OCI-LY1 (cell line): ENCODE measurements around the gene SH3BP4.

Experiments
- H2AFZ ChIP-seq: fragments of 200-600 bp; sonication (generic), shearing (Covaris generic); 2 replicates; pipeline ENCODE4 v1.6.0; 2014; ENCODE audit warnings: antibody characterized with exemption, mild to moderate bottlenecking, low read length
- H3F3A ChIP-seq: fragments of 200-600 bp; sonication (generic), shearing (Covaris generic); 2 replicates; pipeline ENCODE4 v1.6.0; 2014; ENCODE audit warnings: mild to moderate bottlenecking, antibody characterized with exemption, low read length, moderate library complexity; ENCODE audit not compliant: insufficient read depth
- H3K27ac ChIP-seq: fragments of 200-600 bp; sonication (generic); 2 replicates; pipeline ENCODE4 v1.5.1; 2014; ENCODE audit warnings: low read length, mixed run types, mild to moderate bottlenecking, low read depth; ENCODE audit not compliant: poor library complexity, severe bottlenecking
- H3K27me3 ChIP-seq: fragments of 200-600 bp; sonication (generic); 2 replicates; pipeline ENCODE4 v1.6.0; 2014; ENCODE audit warnings: antibody characterized with exemption, mild to moderate bottlenecking, low read length, moderate library complexity; ENCODE audit not compliant: insufficient read depth
- H3K36me3 ChIP-seq: fragments of 200-600 bp; sonication (generic); 2 replicates; pipeline ENCODE4 v1.6.1; 2014; ENCODE audit warnings: mild to moderate bottlenecking, antibody characterized with exemption, low read length, moderate library complexity, mixed read lengths; ENCODE audit not compliant: insufficient read depth
- H3K4me1 ChIP-seq: fragments of 200-600 bp; sonication (generic); 2 replicates; pipeline ENCODE4 v1.5.1; 2014; ENCODE audit warnings: mild to moderate bottlenecking, low read length, moderate library complexity; ENCODE audit not compliant: insufficient read depth, severe bottlenecking
- H3K4me2 ChIP-seq: fragments of 200-600 bp; sonication (generic), shearing (Covaris generic); 2 replicates; pipeline ENCODE4 v1.6.1; 2014; ENCODE audit warnings: low read length
- H3K4me3 ChIP-seq: fragments of 200-600 bp; sonication (generic); 2 replicates; pipeline ENCODE4 v1.5.1; 2014; ENCODE audit warnings: low read length, low read depth, mild to moderate bottlenecking, mixed read lengths; ENCODE audit not compliant: poor library complexity, severe bottlenecking
- H3K79me2 ChIP-seq: fragments of 200-600 bp; shearing (Covaris generic); 2 replicates; pipeline ENCODE4 v1.6.1; 2016; ENCODE audit warnings: mixed run types, low read length, mixed read lengths; ENCODE audit not compliant: insufficient read depth
- H3K9ac ChIP-seq: fragments of 200-600 bp; sonication (generic), shearing (Covaris generic); 2 replicates; pipeline ENCODE4 v1.6.1; 2014; ENCODE audit warnings: mild to moderate bottlenecking, low read length, mixed read lengths
- H3K9me2 ChIP-seq: fragments of 200-600 bp; sonication (generic), shearing (Covaris generic); 2 replicates; pipeline ENCODE4 v1.6.1; 2014; ENCODE audit warnings: low read depth, mild to moderate bottlenecking, low read length, mixed read lengths
- H3K9me3 ChIP-seq: fragments of 200-600 bp; shearing (Covaris generic); 2 replicates; pipeline ENCODE4 v1.6.1; 2014; ENCODE audit warnings: low read length, mixed read lengths
- H4K20me1 ChIP-seq: fragments of 200-600 bp; sonication (generic), shearing (Covaris generic); 2 replicates; pipeline ENCODE4 v1.6.0; 2016; ENCODE audit warnings: mild to moderate bottlenecking, low read length; ENCODE audit not compliant: insufficient read depth
- CTCF ChIP-seq: fragments of 200-600 bp; sonication (generic), shearing (Covaris generic); IDR thresholded peaks from 2 replicates; pipeline ENCODE4 v1.5.1; 2017; ENCODE audit warnings: mild to moderate bottlenecking, antibody characterized with exemption, low read length, moderate library complexity, mixed read lengths
- EZH2 ChIP-seq: fragments of 200-600 bp; sonication (generic), shearing (Covaris generic); IDR thresholded peaks from 2 replicates; pipeline ENCODE4 v1.8.0; 2017; ENCODE audit warnings: borderline replicate concordance, mixed run types, mild to moderate bottlenecking, antibody characterized with exemption, low read length, moderate library complexity, mixed read lengths

The SH3BP4 gene

GRCh38 chr2:234986390-234986789 is 34.6 kb downstream of the SH3BP4 start:
- H3K36me3 ChIP-seq = no peaks in the 10 kb centered on the region
- no peak overlapping the region for H3K4me3 ChIP-seq
- H3F3A ChIP-seq = no peaks in the 10 kb centered on the region
- no peaks in the 10 kb centered on the region for H3K9me3 ChIP-seq
- no peaks in the 10 kb centered on the region for H3K4me1 ChIP-seq
- no peak for TF ChIP-seq EZH2
- no peak for TF ChIP-seq CTCF
- H3K27ac ChIP-seq = no peak overlapping the region
- no peak overlapping the region for H3K4me2 ChIP-seq
- H3K79me2 ChIP-seq = no peaks in the 10 kb centered on the region
- H4K20me1 ChIP-seq = no peaks in the 10 kb centered on the region
- H3K9me2 ChIP-seq = no peaks in the 10 kb centered on the region
- H3K9ac ChIP-seq = no peak overlapping the region
- no peak overlapping the region for H2AFZ ChIP-seq
- peaks cover 11% of the 10 kb centered on the region; the same call in 1 of the 2 replicates for H3K27me3 ChIP-seq

GRCh38 chr2:234986876-234987720 is 35.3 kb downstream of the SH3BP4 start:
- H2AFZ ChIP-seq = no peak overlapping the region
- H4K20me1 ChIP-seq = no peaks in the 10 kb centered on the region
- no peak for TF ChIP-seq EZH2
- TF ChIP-seq CTCF = no peak
- no peaks in the 10 kb centered on the region for H3K9me3 ChIP-seq
- H3K4me1 ChIP-seq = no peaks in the 10 kb centered on the region
- H3K27ac ChIP-seq = no peak overlapping the region
- H3K9ac ChIP-seq = no peak overlapping the region
- no peak overlapping the region for H3K4me3 ChIP-seq
- peaks cover 11% of the 10 kb centered on the region; the same call in 1 of the 2 replicates for H3K27me3 ChIP-seq
- H3F3A ChIP-seq = no peaks in the 10 kb centered on the region
- H3K36me3 ChIP-seq = no peaks in the 10 kb centered on the region
- H3K79me2 ChIP-seq = no peaks in the 10 kb centered on the region
- no peaks in the 10 kb centered on the region for H3K9me2 ChIP-seq
- no peak overlapping the region for H3K4me2 ChIP-seq

GRCh38 chr2:234987754-234988153 is 35.9 kb downstream of the SH3BP4 start:
- Histone ChIP-seq H3K27ac (no peak overlapping the region), H3K79me2 (no peaks in the 10 kb centered on the region), H3K27me3 (peaks cover 11% of the 10 kb centered on the region; the same call in 1 of the 2 replicates), H4K20me1 (no peaks in the 10 kb centered on the region), H3K4me3 (no peak overlapping the region), H3K36me3 (no peaks in the 10 kb centered on the region), H2AFZ (no peak overlapping the region), H3K9me2 (no peaks in the 10 kb centered on the region), H3K9me3 (no peaks in the 10 kb centered on the region), H3K9ac (no peak overlapping the region), H3K4me1 (no peaks in the 10 kb centered on the region), H3F3A (no peaks in the 10 kb centered on the region), H3K4me2 (no peak overlapping the region)
- TF ChIP-seq CTCF (no peak), EZH2 (no peak)
